ENCODE data around the gene GPC6.

The GPC6 gene

GRCh38 chr13:94331281-94331680 is 1104.7 kb downstream of the GPC6 start:
- no peak for TF ChIP-seq CTCF (IDR thresholded peaks at IDR 0.05; ENCODE audit: extremely low read depth, insufficient read depth, missing control alignments)
- no peak for DNase-seq (ENCODE audit: low spot score)
- in situ Hi-C loops (cut with MboI; ENCODE audit: low pct_unique_long_range_greater_than_20kb, low sequenced_read_pairs, unreplicated experiment): no loop called here

GRCh38 chr13:94332359-94333096 is 1105.9 kb downstream of the GPC6 start:
- TF ChIP-seq CTCF (IDR thresholded peaks at IDR 0.05; ENCODE audit: extremely low read depth, insufficient read depth, missing control alignments): no peak
- no peak for DNase-seq (ENCODE audit: low spot score)
- in situ Hi-C loops (cut with MboI; ENCODE audit: low pct_unique_long_range_greater_than_20kb, low sequenced_read_pairs, unreplicated experiment): no loop called here

- TF ChIP-seq CTCF (IDR thresholded peaks at IDR 0.05; ENCODE audit: extremely low read depth, insufficient read depth, missing control alignments): no peak
- in situ Hi-C loops (cut with MboI; ENCODE audit: low pct_unique_long_range_greater_than_20kb, low sequenced_read_pairs, unreplicated experiment): no loop called here
- DNase-seq (ENCODE audit: low spot score): no peak
Measured at GRCh38 chr13:94333131-94333820, 1106.7 kb downstream of the GPC6 start.

- in situ Hi-C loops (cut with MboI; ENCODE audit: low pct_unique_long_range_greater_than_20kb, low sequenced_read_pairs, unreplicated experiment): no loop called here
- TF ChIP-seq CTCF (IDR thresholded peaks at IDR 0.05; ENCODE audit: extremely low read depth, insufficient read depth, missing control alignments): no peak
- no peak for DNase-seq (ENCODE audit: low spot score)
Measured at GRCh38 chr13:94335761-94336526, 1109.3 kb downstream of the GPC6 start.

GRCh38 chr13:94339116-94339687 is 1112.6 kb downstream of the GPC6 start:
- no peak for DNase-seq (ENCODE audit: low spot score)
- in situ Hi-C loops (cut with MboI; ENCODE audit: low pct_unique_long_range_greater_than_20kb, low sequenced_read_pairs, unreplicated experiment): no loop called here
- TF ChIP-seq CTCF (IDR thresholded peaks at IDR 0.05; ENCODE audit: extremely low read depth, insufficient read depth, missing control alignments): no peak
